Adrenal gland (tissue), 5 donors: ENCODE data around the gene NXN.

Source experiments
- CTCF ChIP-seq, 6 experiments: fragments of 450-650 bp in 4 of 6; fragments of 200-600 bp in 2 of 6; sonication (generic) in 1 of 6; IDR thresholded peaks; 1 replicate in 5 of 6; 2 replicates in 1 of 6; pipeline versions ENCODE4 v1.5.1 to v1.8.0; 2016 to 2021; ENCODE audit warnings: antibody characterized with exemption in 6 of 6, mild to moderate bottlenecking in 2 of 6, moderate library complexity in 1 of 6
- POLR2A ChIP-seq, 2 donors: fragments of 450-650 bp; IDR thresholded peaks; one replicate each; pipeline ENCODE4 v1.6.1; 2017; ENCODE audit warnings: antibody characterized with exemption in 2 of 2, mild to moderate bottlenecking in 2 of 2, moderate library complexity in 1 of 2
- donor health status: DM: no; HTN: no; CAD: no.

GRCh38 chr17:869567-870525, 109.7 kb downstream of the NXN start:
- TF ChIP-seq CTCF (IDR thresholded peaks at IDR 0.05) (no peak), POLR2A (IDR thresholded peaks at IDR 0.05) (no peak)
